PFSK-1 (cell line): Measurements from ENCODE around the gene HDAC3.

Experiments used
- FOXP2 ChIP-seq: optimal IDR thresholded peaks from 2 replicates; pipeline ENCODE3; 2011; ENCODE audit warnings: borderline replicate concordance, control low read depth, inconsistent platforms; ENCODE audit not compliant: insufficient read depth; ENCODE audit errors: extremely low read length, extremely low read depth
- POLR2AphosphoS5 ChIP-seq: IDR thresholded peaks from 2 replicates; pipeline ENCODE4 v1.6.1; 2012; ENCODE audit warnings: low read depth, mild to moderate bottlenecking, control low read depth, low read length, moderate library complexity
- REST ChIP-seq, 2 experiments: IDR thresholded peaks; 2 replicates each; pipeline versions ENCODE4 v1.6.1 to v1.8.0; 2011 to 2012; ENCODE audit warnings: low read depth in 2 of 2, low read length in 2 of 2, control low read depth in 1 of 2, inconsistent platforms in 1 of 2, mild to moderate bottlenecking in 1 of 2, moderate library complexity in 1 of 2; ENCODE audit not compliant: insufficient read depth in 1 of 2
- SIN3A ChIP-seq: IDR thresholded peaks from 2 replicates; pipeline ENCODE4 v1.6.1; 2012; ENCODE audit warnings: mild to moderate bottlenecking, low read length, moderate library complexity, borderline replicate concordance; ENCODE audit not compliant: insufficient read depth
- TAF1 ChIP-seq: IDR thresholded peaks from 2 replicates; pipeline ENCODE4 v1.6.1; 2012; ENCODE audit warnings: low read length, control low read depth, borderline replicate concordance; ENCODE audit not compliant: insufficient read depth

GRCh38 chr5:141649056-141649688 lies 12.5 kb upstream of the HDAC3 start:
- no peak for TF ChIP-seq TAF1
- TF ChIP-seq POLR2AphosphoS5: no peak
- TF ChIP-seq REST (IDR thresholded peaks at IDR 0.05; ENCODE audit: insufficient read depth in 1 of 2, low read depth in 2 of 2, low read length in 2 of 2): no peak
- TF ChIP-seq SIN3A: no peak
- TF ChIP-seq FOXP2: no peak
